HepG2 (cell line): ENCODE results near the gene G6PC2. TPM values are rescaled to one million over a fixed set of nuclear protein-coding genes. Genes with fewer than 3 reads are reported as not detected.
A peak's percentile ranks its signal among the peaks of the same experiment; 100 is the strongest.

ENCODE experiments used
- ATAC-seq: fragments of 200-7000 bp; cut with Tn5 transposase; 3 replicates; pipeline ENCODE4 v1.9.1; 2020; ENCODE audit warnings: mild to moderate bottlenecking, moderate library complexity
- BruUV-seq: library from RNA; stranded (reverse); fragments of 400-500 nt; replicated peaks from 2 replicates; lab custom pipeline; 2021; lab: Mats Ljungman, UMichigan
- CTCF ChIA-PET: fragments of 300-600 bp; formaldehyde crosslinking; extraction: SDS; loops from one replicate; lab custom pipeline; 2021; ENCODE audit warnings: low total read pairs, inconsistent platforms, low intra/inter-chr PET ratio; lab: Yijun Ruan, JAX
- POLR2A ChIA-PET: fragments of 350-600 bp; sonication (Branson Sonifier 250); formaldehyde crosslinking; loops from one replicate; lab custom pipeline; 2020; ENCODE audit warnings: antibody characterized with exemption, inconsistent platforms; lab: Yijun Ruan, JAX
- DNase-seq: peaks from one replicate; pipeline ENCODE4 v3.0.0-alpha.2; 2015; ENCODE audit warnings: low spot score
- FAIRE-seq: peaks from 3 replicates; lab custom pipeline; 2011; peaks lifted over from hg19 to GRCh38; lab: Jason Lieb, UNC
- H2AFZ ChIP-seq: one replicate; pipeline ENCODE4 v1.6.1; 2011; ENCODE audit warnings: low read length, inconsistent platforms
- H3K27ac ChIP-seq: fragments of 300-600 bp; 3 replicates; pipeline ENCODE4 v1.8.0; 2011; ENCODE audit warnings: mixed run types, mild to moderate bottlenecking, mixed read lengths, low read length, inconsistent platforms; ENCODE audit not compliant: insufficient read depth; ENCODE audit errors: extremely low read length
- H3K27me3 ChIP-seq, 2 experiments: fragments of 200-600 bp in 1 of 2; 2 replicates in 1 of 2; 3 replicates in 1 of 2; pipeline versions ENCODE4 v1.6.0 to v1.8.0; 2011; ENCODE audit warnings: low read length in 2 of 2, mild to moderate bottlenecking in 2 of 2, moderate library complexity in 2 of 2, inconsistent platforms in 1 of 2; ENCODE audit not compliant: insufficient read depth in 2 of 2, control insufficient read depth in 1 of 2
- H3K36me3 ChIP-seq, 2 experiments: fragments of 200-600 bp in 1 of 2; replicated peaks in 1 of 2; 2 replicates in 1 of 2; 3 replicates in 1 of 2; pipeline versions ENCODE4 v1.5.1 to v1.8.0; 2011; ENCODE audit warnings: low read length in 2 of 2, inconsistent platforms in 1 of 2; ENCODE audit not compliant: insufficient read depth in 2 of 2, control insufficient read depth in 1 of 2
- H3K4me1 ChIP-seq: 2 replicates; pipeline ENCODE4 v1.5.1; 2012; ENCODE audit warnings: low read length, inconsistent platforms; ENCODE audit not compliant: insufficient read depth
- H3K4me2 ChIP-seq: 2 replicates; pipeline ENCODE4 v1.6.0; 2011; ENCODE audit warnings: low read depth, low read length, inconsistent platforms
- H3K4me3 ChIP-seq, 3 experiments: fragments of 200-600 bp in 1 of 3; sonication (generic), shearing (Covaris generic) in 1 of 3; replicated peaks in 1 of 3; 2 replicates each; pipeline ENCODE4 v1.5.1; 2011 to 2016; ENCODE audit warnings: low read length in 3 of 3, inconsistent platforms in 2 of 3, low read depth in 2 of 3, mild to moderate bottlenecking in 2 of 3, control low read depth in 1 of 3, mixed read lengths in 1 of 3; ENCODE audit not compliant: insufficient read depth in 1 of 3
- H3K79me2 ChIP-seq: one replicate; pipeline ENCODE4 v1.6.1; 2011; ENCODE audit warnings: low read length, inconsistent platforms; ENCODE audit not compliant: insufficient read depth
- H3K9ac ChIP-seq: 2 replicates; pipeline ENCODE4 v1.6.0; 2011; ENCODE audit warnings: mild to moderate bottlenecking, low read depth, low read length, inconsistent platforms; ENCODE audit not compliant: insufficient read depth
- H3K9me3 ChIP-seq: 2 replicates; pipeline ENCODE4 v1.5.1; 2012; ENCODE audit warnings: mild to moderate bottlenecking, low read length
- H4K20me1 ChIP-seq: 2 replicates; pipeline ENCODE4 v1.6.0; 2011; ENCODE audit warnings: inconsistent platforms, mild to moderate bottlenecking, low read length, moderate library complexity; ENCODE audit not compliant: insufficient read depth
- ATF7 ChIP-seq, 2 experiments: fragments of 450-650 bp in 1 of 2; sonication (generic) in 1 of 2; formaldehyde crosslinking in 1 of 2; IDR thresholded peaks; 2 replicates each; pipeline versions ENCODE4 v1.4.0 to v1.6.1; 2016 to 2020; ENCODE audit warnings: antibody characterized with exemption in 1 of 2, mild to moderate bottlenecking in 1 of 2, missing genetic modification reagents in 1 of 2
- CBFB ChIP-seq: sonication (generic); formaldehyde crosslinking; IDR thresholded peaks from 2 replicates; pipeline ENCODE4 v1.4.0; 2020; ENCODE audit warnings: missing genetic modification reagents
- GRHL1 ChIP-seq: sonication (generic); formaldehyde crosslinking; conservative IDR thresholded peaks from 2 replicates; pipeline ENCODE4 v1.8.0; 2022; ENCODE audit warnings: missing genetic modification reagents
- IKZF4 ChIP-seq: sonication (generic); formaldehyde crosslinking; IDR thresholded peaks from 2 replicates; pipeline ENCODE4 v1.5.1; 2020; ENCODE audit warnings: borderline replicate concordance, mild to moderate bottlenecking, low read depth, missing genetic modification reagents; ENCODE audit errors: not compliant biosample characterization
- KLF12 ChIP-seq: sonication (generic); formaldehyde crosslinking; IDR thresholded peaks from 2 replicates; pipeline ENCODE4 v1.4.0; 2020; ENCODE audit warnings: missing genetic modification reagents, borderline replicate concordance
- PATZ1 ChIP-seq: sonication (generic); formaldehyde crosslinking; IDR thresholded peaks from 2 replicates; pipeline ENCODE4 v1.4.0; 2020; ENCODE audit warnings: missing genetic modification reagents
- TCF7 ChIP-seq: sonication (generic); IDR thresholded peaks from 2 replicates; pipeline ENCODE4 v1.6.1; 2016; ENCODE audit warnings: antibody characterized with exemption, low read depth
- TFDP1 ChIP-seq: IDR thresholded peaks from 2 replicates; pipeline ENCODE4 v1.6.1; 2016; ENCODE audit warnings: missing compliant biosample characterization, missing genetic modification reagents, borderline replicate concordance
- UBTF ChIP-seq: sonication (generic); formaldehyde crosslinking; IDR thresholded peaks from 2 replicates; pipeline ENCODE4 v1.4.0; 2020; ENCODE audit warnings: mild to moderate bottlenecking, missing genetic modification reagents
- ZBTB37 ChIP-seq: sonication (generic); formaldehyde crosslinking; IDR thresholded peaks from 2 replicates; pipeline ENCODE4 v1.4.0; 2020; ENCODE audit warnings: mild to moderate bottlenecking, missing genetic modification reagents
- ZNF335 ChIP-seq: sonication (generic); formaldehyde crosslinking; IDR thresholded peaks from 2 replicates; pipeline ENCODE4 v1.4.0; 2020; ENCODE audit warnings: missing genetic modification reagents
- ZNF546 ChIP-seq: sonication (generic); formaldehyde crosslinking; conservative IDR thresholded peaks from 2 replicates; pipeline ENCODE4 v1.8.1; 2023; ENCODE audit warnings: mild to moderate bottlenecking, missing genetic modification reagents
- WGBS: methylation state at CpG from one replicate; pipeline ENCODE4 v1.1.6; 2017; ENCODE audit warnings: low lambda C conversion rate; 5-methylcytosine and 5-hydroxymethylcytosine counted together
- in situ Hi-C: cut with HindIII; loops from 2 replicates; pipeline ENCODE4 v1.10.0; 2017; ENCODE audit warnings: low pct_unique_long_range_greater_than_20kb; ENCODE audit not compliant: extremely low pct_ligation_motif_present
- intact Hi-C: fragments of 100-400 bp; cut with micrococcal nuclease; formaldehyde crosslinking; loops from one replicate; pipeline ENCODE4 v1.10.0; 2022; ENCODE audit not compliant: unreplicated experiment
- polyA plus RNA-seq, 8 experiments: library from polyadenylated mRNA; depleted of rRNA in 3 of 8; stranded (reverse) in 7 of 8; unstranded in 1 of 8; fragments of >200 nt; fragmentation: Illumina TruSeq in 4 of 8; extraction: Trizol in 4 of 8; gene quantifications; 2 replicates each; pipeline versions ENCODE4 v1.2.1 to v1.2.3, GENCODE V29; 2011 to 2016; ENCODE audit warnings: low read depth in 4 of 8, missing spikeins in 1 of 8, mixed read lengths in 1 of 8; ENCODE audit not compliant: insufficient read depth in 1 of 8
- total RNA-seq, 5 experiments: library from RNA; depleted of rRNA; stranded (reverse); fragments of >200 nt; fragmentation: Illumina TruSeq; extraction: Trizol; gene quantifications; 2 replicates each; pipeline ENCODE4 v1.2.3, GENCODE V29; 2016; ENCODE audit warnings: low read depth in 1 of 5

G6PC2 gene
- total and polyA plus RNA-seq, 2 of the 13 experiments (the other 11 are each of a cell fraction or from before 2014, with no cell fraction given) = not detected

GRCh38 chr2:168904358-168904757 is 3.3 kb downstream of the G6PC2 start (continued):
- no peak for TF ChIP-seq TFDP1 (CRISPR knock-in tag)

GRCh38 chr2:168907940-168908662 is 7.0 kb downstream of the G6PC2 start:
- H3K27me3 ChIP-seq = peaks cover 5 to 53% of the 10 kb centered on the region in 2 experiments
- no peak overlapping the region for H3K4me2 ChIP-seq
- POLR2A ChIA-PET = no interaction called here
- H2AFZ ChIP-seq = no peak overlapping the region
- no peaks in the 10 kb centered on the region for H3K9me3 ChIP-seq
- in situ Hi-C loops = loop anchor here (25.0 kb wide), 1 partner anchor 771 kb away; no protein-coding TSS in a partner anchor
- no peaks in the 10 kb centered on the region for H3K36me3 ChIP-seq
- FAIRE-seq (no peak), DNase-seq (no peak), ATAC-seq (peak; percentile 51)
- H3K27ac ChIP-seq = no peak overlapping the region
- H3K4me1 ChIP-seq = no peaks in the 10 kb centered on the region
- H3K9ac ChIP-seq = no peak overlapping the region
- no TSS peak for BruUV-seq
- no peak overlapping the region for H3K4me3 ChIP-seq
- 63% methylated on average over 8 of the region's 8 CpGs for WGBS
- intact Hi-C loops = no loop called here
- no peaks in the 10 kb centered on the region for H3K79me2 ChIP-seq
- CTCF ChIA-PET = no interaction called here
- no peaks in the 10 kb centered on the region for H4K20me1 ChIP-seq
- TF ChIP-seq CBFB (no peak), IKZF4 (CRISPR knock-in tag) (no peak), GRHL1 (CRISPR knock-in tag) (no peak), ATF7 (IDR thresholded peaks at IDR 0.05) (no peak), ATF7 (CRISPR knock-in tag; IDR thresholded peaks at IDR 0.05) (no peak), KLF12 (CRISPR knock-in tag) (no peak), PATZ1 (no peak), UBTF (CRISPR knock-in tag) (no peak), ZNF335 (CRISPR knock-in tag) (no peak), ZBTB37 (CRISPR knock-in tag) (no peak), ZNF546 (CRISPR knock-in tag) (no peak), TCF7 (no peak)
